ENCODE data around the gene RBM12.

Gene RBM12, protein sequence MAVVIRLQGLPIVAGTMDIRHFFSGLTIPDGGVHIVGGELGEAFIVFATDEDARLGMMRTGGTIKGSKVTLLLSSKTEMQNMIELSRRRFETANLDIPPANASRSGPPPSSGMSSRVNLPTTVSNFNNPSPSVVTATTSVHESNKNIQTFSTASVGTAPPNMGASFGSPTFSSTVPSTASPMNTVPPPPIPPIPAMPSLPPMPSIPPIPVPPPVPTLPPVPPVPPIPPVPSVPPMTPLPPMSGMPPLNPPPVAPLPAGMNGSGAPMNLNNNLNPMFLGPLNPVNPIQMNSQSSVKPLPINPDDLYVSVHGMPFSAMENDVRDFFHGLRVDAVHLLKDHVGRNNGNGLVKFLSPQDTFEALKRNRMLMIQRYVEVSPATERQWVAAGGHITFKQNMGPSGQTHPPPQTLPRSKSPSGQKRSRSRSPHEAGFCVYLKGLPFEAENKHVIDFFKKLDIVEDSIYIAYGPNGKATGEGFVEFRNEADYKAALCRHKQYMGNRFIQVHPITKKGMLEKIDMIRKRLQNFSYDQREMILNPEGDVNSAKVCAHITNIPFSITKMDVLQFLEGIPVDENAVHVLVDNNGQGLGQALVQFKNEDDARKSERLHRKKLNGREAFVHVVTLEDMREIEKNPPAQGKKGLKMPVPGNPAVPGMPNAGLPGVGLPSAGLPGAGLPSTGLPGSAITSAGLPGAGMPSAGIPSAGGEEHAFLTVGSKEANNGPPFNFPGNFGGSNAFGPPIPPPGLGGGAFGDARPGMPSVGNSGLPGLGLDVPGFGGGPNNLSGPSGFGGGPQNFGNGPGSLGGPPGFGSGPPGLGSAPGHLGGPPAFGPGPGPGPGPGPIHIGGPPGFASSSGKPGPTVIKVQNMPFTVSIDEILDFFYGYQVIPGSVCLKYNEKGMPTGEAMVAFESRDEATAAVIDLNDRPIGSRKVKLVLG

DNA sequence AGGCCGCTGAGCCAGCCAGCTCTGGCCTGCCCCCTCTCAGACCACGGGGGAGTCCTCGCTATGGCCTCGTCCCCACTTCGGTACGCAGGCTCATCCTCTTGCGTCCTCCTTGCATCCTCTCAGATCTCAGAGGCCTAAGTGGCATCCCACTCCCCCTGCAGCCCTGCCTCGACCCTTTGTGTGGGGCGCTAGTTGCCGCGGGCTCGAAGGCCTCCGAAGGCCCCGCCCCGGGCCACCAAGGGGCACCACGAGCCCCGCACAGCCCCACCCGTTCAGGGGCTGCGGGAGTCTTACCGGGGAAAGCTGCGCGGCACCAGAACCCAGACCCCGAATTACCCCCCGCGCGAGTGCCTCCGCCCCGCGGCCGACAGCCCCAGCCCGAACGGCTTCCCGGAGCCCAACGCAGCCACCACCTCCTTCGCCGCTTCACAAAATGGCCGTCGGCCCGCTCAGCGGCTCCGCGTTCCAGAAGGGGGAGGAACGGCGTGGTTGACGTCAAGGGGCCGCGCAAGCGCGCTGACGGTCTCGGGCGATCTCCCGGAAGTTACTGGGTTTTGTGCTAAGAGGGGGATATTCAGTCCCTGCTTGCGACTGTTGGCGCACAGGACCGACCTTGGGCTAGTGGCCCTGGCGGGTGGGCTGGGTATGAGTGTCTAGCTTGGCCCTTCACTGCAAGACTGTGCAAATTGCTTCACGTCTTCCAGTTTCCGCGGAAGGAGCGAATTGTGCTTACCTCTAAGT is at the start of gene RBM12, which contains the start of gene CPNE1:
RBM12 (minus strand) TSS at position 435 of the 741 bp plus-strand sequence. CDS start 9,578 bp downstream, outside the sequence.
CPNE1 (minus strand) TSS at position 435 of the 741 bp plus-strand sequence. CDS start 31,977 bp downstream, outside the sequence.
- Histone ChIP-seq H3K9me3 (ENCODE audit: control insufficient read depth, insufficient read depth, low read depth, low read length) (no peaks in the 10 kb centered on the region), H3K27ac (ENCODE audit: extremely low read depth, low read depth, low read length) (peak within 1 kb of the TSS; percentile 88), H3K4me3 (ENCODE audit: low read depth, low read length) (peak within 1 kb of the TSS; percentile 87), H3K4me1 (ENCODE audit: control insufficient read depth, insufficient read depth, low read length) (peaks cover 9% of the 10 kb centered on the region), H3K36me3 (ENCODE audit: control insufficient read depth in 2 of 2, insufficient read depth in 1 of 2, low read length in 2 of 2) (peaks cover 8 to 13% of the 10 kb centered on the region in 2 experiments)
- ChIA-PET CTCF (interaction anchor here (0.7 to 1.0 kb wide), 2 partner anchors 100 to 335 kb away, joined by 3 to 5 read pairs; no protein-coding TSS in a partner anchor), POLR2A (interaction anchor here (0.5 to 3.2 kb wide), 17 partner anchors 13 to 289 kb away, joined by 3 to 16 read pairs (median 6); partner anchors contain the start of genes CEP250, NFS1, RBM39 and ROMO1)
- TF ChIP-seq ZFP37 (tag by site-specific recombination; IDR thresholded peaks at IDR 0.05): peak; percentile 85; the same call in 1 of the 2 replicates
- no peak for TF ChIP-seq SCRT2 (tag by site-specific recombination; IDR thresholded peaks at IDR 0.05)
- no peak for TF ChIP-seq ZNF664 (tag by site-specific recombination; IDR thresholded peaks at IDR 0.05)
- TF ChIP-seq, protein P1, sequence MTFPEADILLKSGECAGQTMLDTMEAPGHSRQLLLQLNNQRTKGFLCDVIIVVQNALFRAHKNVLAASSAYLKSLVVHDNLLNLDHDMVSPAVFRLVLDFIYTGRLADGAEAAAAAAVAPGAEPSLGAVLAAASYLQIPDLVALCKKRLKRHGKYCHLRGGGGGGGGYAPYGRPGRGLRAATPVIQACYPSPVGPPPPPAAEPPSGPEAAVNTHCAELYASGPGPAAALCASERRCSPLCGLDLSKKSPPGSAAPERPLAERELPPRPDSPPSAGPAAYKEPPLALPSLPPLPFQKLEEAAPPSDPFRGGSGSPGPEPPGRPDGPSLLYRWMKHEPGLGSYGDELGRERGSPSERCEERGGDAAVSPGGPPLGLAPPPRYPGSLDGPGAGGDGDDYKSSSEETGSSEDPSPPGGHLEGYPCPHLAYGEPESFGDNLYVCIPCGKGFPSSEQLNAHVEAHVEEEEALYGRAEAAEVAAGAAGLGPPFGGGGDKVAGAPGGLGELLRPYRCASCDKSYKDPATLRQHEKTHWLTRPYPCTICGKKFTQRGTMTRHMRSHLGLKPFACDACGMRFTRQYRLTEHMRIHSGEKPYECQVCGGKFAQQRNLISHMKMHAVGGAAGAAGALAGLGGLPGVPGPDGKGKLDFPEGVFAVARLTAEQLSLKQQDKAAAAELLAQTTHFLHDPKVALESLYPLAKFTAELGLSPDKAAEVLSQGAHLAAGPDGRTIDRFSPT (tag by site-specific recombination; IDR thresholded peaks at IDR 0.05): no peak
- no peak for TF ChIP-seq ZNF510 (tag by site-specific recombination; IDR thresholded peaks at IDR 0.05; ENCODE audit: insufficient replicate concordance)
- TF ChIP-seq ZNF530 (tag by site-specific recombination; IDR thresholded peaks at IDR 0.05; ENCODE audit: low read depth): no peak
- peak; percentile 33; the same call in 1 of the 2 replicates for TF ChIP-seq ZNF843 (tag by site-specific recombination; IDR thresholded peaks at IDR 0.05)
- no peak for TF ChIP-seq ZNF433 (tag by site-specific recombination; IDR thresholded peaks at IDR 0.05; ENCODE audit: low read depth)
- TF ChIP-seq ZNF747 (tag by site-specific recombination; IDR thresholded peaks at IDR 0.05): no peak
- peak; percentile 84 for TF ChIP-seq KLF9 (tag by site-specific recombination; IDR thresholded peaks at IDR 0.05; ENCODE audit: low read depth)
- no peak for TF ChIP-seq BCL11A (tag by site-specific recombination; IDR thresholded peaks at IDR 0.05; ENCODE audit: low read depth)
- TF ChIP-seq, protein P2, sequence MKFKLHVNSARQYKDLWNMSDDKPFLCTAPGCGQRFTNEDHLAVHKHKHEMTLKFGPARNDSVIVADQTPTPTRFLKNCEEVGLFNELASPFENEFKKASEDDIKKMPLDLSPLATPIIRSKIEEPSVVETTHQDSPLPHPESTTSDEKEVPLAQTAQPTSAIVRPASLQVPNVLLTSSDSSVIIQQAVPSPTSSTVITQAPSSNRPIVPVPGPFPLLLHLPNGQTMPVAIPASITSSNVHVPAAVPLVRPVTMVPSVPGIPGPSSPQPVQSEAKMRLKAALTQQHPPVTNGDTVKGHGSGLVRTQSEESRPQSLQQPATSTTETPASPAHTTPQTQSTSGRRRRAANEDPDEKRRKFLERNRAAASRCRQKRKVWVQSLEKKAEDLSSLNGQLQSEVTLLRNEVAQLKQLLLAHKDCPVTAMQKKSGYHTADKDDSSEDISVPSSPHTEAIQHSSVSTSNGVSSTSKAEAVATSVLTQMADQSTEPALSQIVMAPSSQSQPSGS (tag by site-specific recombination; IDR thresholded peaks at IDR 0.05; ENCODE audit: low read depth): 0 out of 2 replicates have a peak, but pooled peaks have one; percentile 3
- TF ChIP-seq, protein P3, sequence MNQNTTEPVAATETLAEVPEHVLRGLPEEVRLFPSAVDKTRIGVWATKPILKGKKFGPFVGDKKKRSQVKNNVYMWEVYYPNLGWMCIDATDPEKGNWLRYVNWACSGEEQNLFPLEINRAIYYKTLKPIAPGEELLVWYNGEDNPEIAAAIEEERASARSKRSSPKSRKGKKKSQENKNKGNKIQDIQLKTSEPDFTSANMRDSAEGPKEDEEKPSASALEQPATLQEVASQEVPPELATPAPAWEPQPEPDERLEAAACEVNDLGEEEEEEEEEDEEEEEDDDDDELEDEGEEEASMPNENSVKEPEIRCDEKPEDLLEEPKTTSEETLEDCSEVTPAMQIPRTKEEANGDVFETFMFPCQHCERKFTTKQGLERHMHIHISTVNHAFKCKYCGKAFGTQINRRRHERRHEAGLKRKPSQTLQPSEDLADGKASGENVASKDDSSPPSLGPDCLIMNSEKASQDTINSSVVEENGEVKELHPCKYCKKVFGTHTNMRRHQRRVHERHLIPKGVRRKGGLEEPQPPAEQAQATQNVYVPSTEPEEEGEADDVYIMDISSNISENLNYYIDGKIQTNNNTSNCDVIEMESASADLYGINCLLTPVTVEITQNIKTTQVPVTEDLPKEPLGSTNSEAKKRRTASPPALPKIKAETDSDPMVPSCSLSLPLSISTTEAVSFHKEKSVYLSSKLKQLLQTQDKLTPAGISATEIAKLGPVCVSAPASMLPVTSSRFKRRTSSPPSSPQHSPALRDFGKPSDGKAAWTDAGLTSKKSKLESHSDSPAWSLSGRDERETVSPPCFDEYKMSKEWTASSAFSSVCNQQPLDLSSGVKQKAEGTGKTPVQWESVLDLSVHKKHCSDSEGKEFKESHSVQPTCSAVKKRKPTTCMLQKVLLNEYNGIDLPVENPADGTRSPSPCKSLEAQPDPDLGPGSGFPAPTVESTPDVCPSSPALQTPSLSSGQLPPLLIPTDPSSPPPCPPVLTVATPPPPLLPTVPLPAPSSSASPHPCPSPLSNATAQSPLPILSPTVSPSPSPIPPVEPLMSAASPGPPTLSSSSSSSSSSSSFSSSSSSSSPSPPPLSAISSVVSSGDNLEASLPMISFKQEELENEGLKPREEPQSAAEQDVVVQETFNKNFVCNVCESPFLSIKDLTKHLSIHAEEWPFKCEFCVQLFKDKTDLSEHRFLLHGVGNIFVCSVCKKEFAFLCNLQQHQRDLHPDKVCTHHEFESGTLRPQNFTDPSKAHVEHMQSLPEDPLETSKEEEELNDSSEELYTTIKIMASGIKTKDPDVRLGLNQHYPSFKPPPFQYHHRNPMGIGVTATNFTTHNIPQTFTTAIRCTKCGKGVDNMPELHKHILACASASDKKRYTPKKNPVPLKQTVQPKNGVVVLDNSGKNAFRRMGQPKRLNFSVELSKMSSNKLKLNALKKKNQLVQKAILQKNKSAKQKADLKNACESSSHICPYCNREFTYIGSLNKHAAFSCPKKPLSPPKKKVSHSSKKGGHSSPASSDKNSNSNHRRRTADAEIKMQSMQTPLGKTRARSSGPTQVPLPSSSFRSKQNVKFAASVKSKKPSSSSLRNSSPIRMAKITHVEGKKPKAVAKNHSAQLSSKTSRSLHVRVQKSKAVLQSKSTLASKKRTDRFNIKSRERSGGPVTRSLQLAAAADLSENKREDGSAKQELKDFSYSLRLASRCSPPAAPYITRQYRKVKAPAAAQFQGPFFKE (tag by site-specific recombination; IDR thresholded peaks at IDR 0.05; ENCODE audit: borderline replicate concordance): no peak
- TF ChIP-seq, protein P4, sequence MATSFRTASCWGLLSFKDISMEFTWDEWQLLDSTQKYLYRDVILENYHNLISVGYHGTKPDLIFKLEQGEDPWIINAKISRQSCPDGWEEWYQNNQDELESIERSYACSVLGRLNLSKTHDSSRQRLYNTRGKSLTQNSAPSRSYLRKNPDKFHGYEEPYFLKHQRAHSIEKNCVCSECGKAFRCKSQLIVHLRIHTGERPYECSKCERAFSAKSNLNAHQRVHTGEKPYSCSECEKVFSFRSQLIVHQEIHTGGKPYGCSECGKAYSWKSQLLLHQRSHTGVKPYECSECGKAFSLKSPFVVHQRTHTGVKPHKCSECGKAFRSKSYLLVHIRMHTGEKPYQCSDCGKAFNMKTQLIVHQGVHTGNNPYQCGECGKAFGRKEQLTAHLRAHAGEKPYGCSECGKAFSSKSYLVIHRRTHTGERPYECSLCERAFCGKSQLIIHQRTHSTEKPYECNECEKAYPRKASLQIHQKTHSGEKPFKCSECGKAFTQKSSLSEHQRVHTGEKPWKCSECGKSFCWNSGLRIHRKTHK (tag by site-specific recombination; IDR thresholded peaks at IDR 0.05): no peak
- no peak for TF ChIP-seq ZNF155 (tag by site-specific recombination; IDR thresholded peaks at IDR 0.05)
- TF ChIP-seq, protein P5, sequence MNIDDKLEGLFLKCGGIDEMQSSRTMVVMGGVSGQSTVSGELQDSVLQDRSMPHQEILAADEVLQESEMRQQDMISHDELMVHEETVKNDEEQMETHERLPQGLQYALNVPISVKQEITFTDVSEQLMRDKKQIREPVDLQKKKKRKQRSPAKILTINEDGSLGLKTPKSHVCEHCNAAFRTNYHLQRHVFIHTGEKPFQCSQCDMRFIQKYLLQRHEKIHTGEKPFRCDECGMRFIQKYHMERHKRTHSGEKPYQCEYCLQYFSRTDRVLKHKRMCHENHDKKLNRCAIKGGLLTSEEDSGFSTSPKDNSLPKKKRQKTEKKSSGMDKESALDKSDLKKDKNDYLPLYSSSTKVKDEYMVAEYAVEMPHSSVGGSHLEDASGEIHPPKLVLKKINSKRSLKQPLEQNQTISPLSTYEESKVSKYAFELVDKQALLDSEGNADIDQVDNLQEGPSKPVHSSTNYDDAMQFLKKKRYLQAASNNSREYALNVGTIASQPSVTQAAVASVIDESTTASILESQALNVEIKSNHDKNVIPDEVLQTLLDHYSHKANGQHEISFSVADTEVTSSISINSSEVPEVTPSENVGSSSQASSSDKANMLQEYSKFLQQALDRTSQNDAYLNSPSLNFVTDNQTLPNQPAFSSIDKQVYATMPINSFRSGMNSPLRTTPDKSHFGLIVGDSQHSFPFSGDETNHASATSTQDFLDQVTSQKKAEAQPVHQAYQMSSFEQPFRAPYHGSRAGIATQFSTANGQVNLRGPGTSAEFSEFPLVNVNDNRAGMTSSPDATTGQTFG (tag by site-specific recombination; IDR thresholded peaks at IDR 0.05; ENCODE audit: borderline replicate concordance): no peak
- peak; percentile 63 for TF ChIP-seq ZBTB1 (tag by site-specific recombination; IDR thresholded peaks at IDR 0.05)
- TF ChIP-seq ZNF423 (tag by site-specific recombination; IDR thresholded peaks at IDR 0.05): no peak
- TF ChIP-seq ZNF791 (tag by site-specific recombination; IDR thresholded peaks at IDR 0.05): no peak

Data from HEK293 (cell line).